GM23338 (cell line): Measurements from ENCODE around the gene GIMAP6. TPM values are rescaled to one million over a fixed set of nuclear protein-coding genes. Genes with fewer than 3 reads are reported as not detected.

Experiments
- ATAC-seq: fragments of 200-7000 bp; cut with Tn5 transposase; 3 replicates; pipeline ENCODE4 v1.9.1; 2020
- DNase-seq: peaks from one replicate; pipeline ENCODE4 v3.0.0-alpha.2; 2015; ENCODE audit warnings: low spot score
- H2AFZ ChIP-seq: fragments of 200-600 bp; sonication (generic); 2 replicates; pipeline ENCODE4 v1.8.0; 2016; ENCODE audit warnings: antibody characterized with exemption, mild to moderate bottlenecking, moderate library complexity
- H3F3A ChIP-seq: fragments of 200-600 bp; sonication (generic); replicated peaks from 2 replicates; pipeline ENCODE4 v1.8.0; 2017; ENCODE audit warnings: antibody characterized with exemption, mixed run types, low read depth
- H3K27ac ChIP-seq: fragments of 200-600 bp; sonication (generic); 2 replicates; pipeline ENCODE4 v1.6.1; 2016; ENCODE audit warnings: low read depth
- H3K27me3 ChIP-seq: fragments of 200-600 bp; sonication (generic); 2 replicates; pipeline ENCODE4 v1.8.0; 2016; ENCODE audit warnings: mild to moderate bottlenecking, mixed run types, moderate library complexity; ENCODE audit not compliant: insufficient read depth
- H3K36me3 ChIP-seq: fragments of 200-600 bp; sonication (generic); 2 replicates; pipeline ENCODE4 v1.8.0; 2016; ENCODE audit warnings: mild to moderate bottlenecking; ENCODE audit not compliant: insufficient read depth
- H3K4me1 ChIP-seq: fragments of 200-600 bp; sonication (generic); 2 replicates; pipeline ENCODE4 v1.8.0; 2016; ENCODE audit warnings: mild to moderate bottlenecking, moderate library complexity; ENCODE audit not compliant: insufficient read depth
- H3K4me2 ChIP-seq: fragments of 200-600 bp; sonication (generic); 2 replicates; pipeline ENCODE4 v1.7.1; 2017; ENCODE audit warnings: mixed run types
- H3K4me3 ChIP-seq: fragments of 200-600 bp; sonication (generic); 2 replicates; pipeline ENCODE4 v1.6.1; 2016; ENCODE audit warnings: mixed run types
- H3K79me2 ChIP-seq: fragments of 200-600 bp; sonication (generic); replicated peaks from 2 replicates; pipeline ENCODE4 v1.8.0; 2017; ENCODE audit warnings: mild to moderate bottlenecking; ENCODE audit not compliant: insufficient read depth
- H3K9me2 ChIP-seq: fragments of 200-600 bp; sonication (generic); 2 replicates; pipeline ENCODE4 v1.8.0; 2017; ENCODE audit not compliant: insufficient read depth
- H4K20me1 ChIP-seq: fragments of 200-600 bp; sonication (generic); replicated peaks from 2 replicates; pipeline ENCODE4 v1.8.0; 2017; ENCODE audit warnings: mild to moderate bottlenecking; ENCODE audit not compliant: insufficient read depth
- H3K27ac Mint-ChIP-seq: 2 replicates; pipeline ENCODE4 v1.8.0; 2020; ENCODE audit warnings: inconsistent platforms, mild to moderate bottlenecking, moderate library complexity, mixed read lengths
- H3K27me3 Mint-ChIP-seq: 3 replicates; pipeline ENCODE4 v1.8.0; 2022; ENCODE audit warnings: low read depth, mild to moderate bottlenecking, moderate library complexity, mixed read lengths, inconsistent platforms; ENCODE audit not compliant: insufficient read depth, poor library complexity
- H3K36me3 Mint-ChIP-seq: 3 replicates; pipeline ENCODE4 v1.8.0; 2021; ENCODE audit warnings: low read depth, mild to moderate bottlenecking, inconsistent platforms, moderate library complexity, mixed read lengths
- H3K4me1 Mint-ChIP-seq: 3 replicates; pipeline ENCODE4 v1.8.0; 2020; ENCODE audit warnings: mild to moderate bottlenecking, inconsistent platforms, mixed read lengths
- H3K4me3 Mint-ChIP-seq: 3 replicates; pipeline ENCODE4 v1.8.0; 2021; ENCODE audit warnings: moderate library complexity, mild to moderate bottlenecking, inconsistent platforms, mixed read lengths
- H3K9me3 Mint-ChIP-seq: 3 replicates; pipeline ENCODE4 v1.8.0; 2020; ENCODE audit warnings: moderate library complexity, mild to moderate bottlenecking, inconsistent platforms, mixed read lengths
- EZH2 ChIP-seq: fragments of 200-600 bp; sonication (generic); IDR thresholded peaks from one replicate; pipeline ENCODE4 v1.8.0; 2017; ENCODE audit warnings: antibody characterized with exemption, mild to moderate bottlenecking, low read depth; ENCODE audit not compliant: unreplicated experiment
- EZH2phosphoT487 ChIP-seq: fragments of 200-600 bp; sonication (generic); IDR thresholded peaks from one replicate; pipeline ENCODE4 v1.8.1; 2018; ENCODE audit warnings: antibody characterized with exemption; ENCODE audit not compliant: unreplicated experiment
- JUNB ChIP-seq: IDR thresholded peaks from one replicate; pipeline ENCODE4 v1.6.1; 2016; ENCODE audit warnings: antibody characterized with exemption; ENCODE audit not compliant: unreplicated experiment
- NANOG ChIP-seq: IDR thresholded peaks from 2 replicates; pipeline ENCODE4 v1.6.1; 2016; ENCODE audit warnings: antibody characterized with exemption, borderline replicate concordance
- STAT1 ChIP-seq: IDR thresholded peaks from one replicate; pipeline ENCODE4 v1.6.1; 2016; ENCODE audit warnings: antibody characterized with exemption; ENCODE audit not compliant: unreplicated experiment
- ZNF114 ChIP-seq: fragments of 250-450 bp; sonication (Bioruptor Pico); IDR thresholded peaks from 2 replicates; pipeline ENCODE4 v1.5.0; 2020; ENCODE audit warnings: mild to moderate bottlenecking, moderate library complexity
- ZNF331 ChIP-seq: fragments of 250-450 bp; sonication (Bioruptor Pico); IDR thresholded peaks from 2 replicates; pipeline ENCODE4 v1.5.0; 2020; ENCODE audit warnings: low read depth, mild to moderate bottlenecking, moderate library complexity
- polyA plus RNA-seq: library from polyadenylated mRNA; unstranded; fragments of >200 nt; fragmentation: Nextera tagmentation; extraction: Ambion mirVana; gene quantifications from 2 replicates; pipeline ENCODE4 v1.2.1, GENCODE V29; 2016
- total RNA-seq: library from RNA; depleted of rRNA; stranded (reverse); fragments of >200 nt; shearing (Covaris generic); gene quantifications from 2 replicates; pipeline ENCODE4 v1.2.3, GENCODE V29; 2014
- TF ChIP-seq, protein P1 (sequence below): fragments of 250-450 bp; sonication (Bioruptor Pico); IDR thresholded peaks from 2 replicates; pipeline ENCODE4 v1.5.0; 2020; ENCODE audit warnings: mild to moderate bottlenecking, moderate library complexity
- TF ChIP-seq, protein P2 (sequence below), 2 experiments: fragments of 200-600 bp in 1 of 2; sonication (generic) in 1 of 2; conservative IDR thresholded peaks; 2 replicates each; pipeline versions ENCODE4 v1.5.1 to v1.6.1; 2016 to 2017; ENCODE audit warnings: antibody characterized with exemption in 2 of 2, low read depth in 2 of 2, mild to moderate bottlenecking in 2 of 2, moderate library complexity in 1 of 2

The GIMAP6 gene
- total and polyA plus RNA-seq, 2 experiments from 2014 or later = not detected

DNA sequence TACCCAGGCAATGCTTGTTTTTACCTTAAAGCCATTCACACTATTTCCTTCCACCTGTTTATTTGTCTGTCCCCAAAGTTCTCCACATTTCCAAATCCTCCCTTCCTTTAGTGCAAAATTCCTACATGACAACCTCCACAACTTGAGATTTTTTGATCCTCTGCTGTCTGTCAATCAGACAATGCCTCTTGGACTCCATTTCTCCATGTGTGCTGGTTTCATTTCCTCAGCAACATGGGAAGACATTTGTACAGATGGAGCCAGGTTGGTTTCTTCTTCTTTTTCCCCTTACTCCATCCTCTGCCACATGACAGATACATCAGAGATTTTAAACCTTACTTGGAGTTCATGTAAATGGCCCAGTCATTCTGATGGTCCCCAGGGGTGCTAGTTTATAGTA, 34.2 kb upstream of the GIMAP6 start (continued):
- TF ChIP-seq, protein P1, sequence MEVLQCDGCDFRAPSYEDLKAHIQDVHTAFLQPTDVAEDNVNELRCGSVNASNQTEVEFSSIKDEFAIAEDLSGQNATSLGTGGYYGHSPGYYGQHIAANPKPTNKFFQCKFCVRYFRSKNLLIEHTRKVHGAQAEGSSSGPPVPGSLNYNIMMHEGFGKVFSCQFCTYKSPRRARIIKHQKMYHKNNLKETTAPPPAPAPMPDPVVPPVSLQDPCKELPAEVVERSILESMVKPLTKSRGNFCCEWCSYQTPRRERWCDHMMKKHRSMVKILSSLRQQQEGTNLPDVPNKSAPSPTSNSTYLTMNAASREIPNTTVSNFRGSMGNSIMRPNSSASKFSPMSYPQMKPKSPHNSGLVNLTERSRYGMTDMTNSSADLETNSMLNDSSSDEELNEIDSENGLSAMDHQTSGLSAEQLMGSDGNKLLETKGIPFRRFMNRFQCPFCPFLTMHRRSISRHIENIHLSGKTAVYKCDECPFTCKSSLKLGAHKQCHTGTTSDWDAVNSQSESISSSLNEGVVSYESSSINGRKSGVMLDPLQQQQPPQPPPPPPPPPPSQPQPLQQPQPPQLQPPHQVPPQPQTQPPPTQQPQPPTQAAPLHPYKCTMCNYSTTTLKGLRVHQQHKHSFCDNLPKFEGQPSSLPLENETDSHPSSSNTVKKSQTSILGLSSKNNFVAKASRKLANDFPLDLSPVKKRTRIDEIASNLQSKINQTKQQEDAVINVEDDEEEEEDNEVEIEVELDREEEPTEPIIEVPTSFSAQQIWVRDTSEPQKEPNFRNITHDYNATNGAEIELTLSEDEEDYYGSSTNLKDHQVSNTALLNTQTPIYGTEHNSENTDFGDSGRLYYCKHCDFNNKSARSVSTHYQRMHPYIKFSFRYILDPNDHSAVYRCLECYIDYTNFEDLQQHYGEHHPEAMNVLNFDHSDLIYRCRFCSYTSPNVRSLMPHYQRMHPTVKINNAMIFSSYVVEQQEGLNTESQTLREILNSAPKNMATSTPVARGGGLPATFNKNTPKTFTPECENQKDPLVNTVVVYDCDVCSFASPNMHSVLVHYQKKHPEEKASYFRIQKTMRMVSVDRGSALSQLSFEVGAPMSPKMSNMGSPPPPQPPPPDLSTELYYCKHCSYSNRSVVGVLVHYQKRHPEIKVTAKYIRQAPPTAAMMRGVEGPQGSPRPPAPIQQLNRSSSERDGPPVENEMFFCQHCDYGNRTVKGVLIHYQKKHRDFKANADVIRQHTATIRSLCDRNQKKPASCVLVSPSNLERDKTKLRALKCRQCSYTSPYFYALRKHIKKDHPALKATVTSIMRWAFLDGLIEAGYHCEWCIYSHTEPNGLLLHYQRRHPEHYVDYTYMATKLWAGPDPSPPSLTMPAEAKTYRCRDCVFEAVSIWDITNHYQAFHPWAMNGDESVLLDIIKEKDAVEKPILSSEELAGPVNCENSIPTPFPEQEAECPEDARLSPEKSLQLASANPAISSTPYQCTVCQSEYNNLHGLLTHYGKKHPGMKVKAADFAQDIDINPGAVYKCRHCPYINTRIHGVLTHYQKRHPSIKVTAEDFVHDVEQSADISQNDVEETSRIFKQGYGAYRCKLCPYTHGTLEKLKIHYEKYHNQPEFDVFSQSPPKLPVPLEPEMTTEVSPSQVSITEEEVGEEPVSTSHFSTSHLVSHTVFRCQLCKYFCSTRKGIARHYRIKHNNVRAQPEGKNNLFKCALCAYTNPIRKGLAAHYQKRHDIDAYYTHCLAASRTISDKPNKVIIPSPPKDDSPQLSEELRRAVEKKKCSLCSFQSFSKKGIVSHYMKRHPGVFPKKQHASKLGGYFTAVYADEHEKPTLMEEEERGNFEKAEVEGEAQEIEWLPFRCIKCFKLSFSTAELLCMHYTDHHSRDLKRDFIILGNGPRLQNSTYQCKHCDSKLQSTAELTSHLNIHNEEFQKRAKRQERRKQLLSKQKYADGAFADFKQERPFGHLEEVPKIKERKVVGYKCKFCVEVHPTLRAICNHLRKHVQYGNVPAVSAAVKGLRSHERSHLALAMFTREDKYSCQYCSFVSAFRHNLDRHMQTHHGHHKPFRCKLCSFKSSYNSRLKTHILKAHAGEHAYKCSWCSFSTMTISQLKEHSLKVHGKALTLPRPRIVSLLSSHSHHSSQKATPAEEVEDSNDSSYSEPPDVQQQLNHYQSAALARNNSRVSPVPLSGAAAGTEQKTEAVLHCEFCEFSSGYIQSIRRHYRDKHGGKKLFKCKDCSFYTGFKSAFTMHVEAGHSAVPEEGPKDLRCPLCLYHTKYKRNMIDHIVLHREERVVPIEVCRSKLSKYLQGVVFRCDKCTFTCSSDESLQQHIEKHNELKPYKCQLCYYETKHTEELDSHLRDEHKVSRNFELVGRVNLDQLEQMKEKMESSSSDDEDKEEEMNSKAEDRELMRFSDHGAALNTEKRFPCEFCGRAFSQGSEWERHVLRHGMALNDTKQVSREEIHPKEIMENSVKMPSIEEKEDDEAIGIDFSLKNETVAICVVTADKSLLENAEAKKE = no peak
- TF ChIP-seq EZH2 = no peak

DNA sequence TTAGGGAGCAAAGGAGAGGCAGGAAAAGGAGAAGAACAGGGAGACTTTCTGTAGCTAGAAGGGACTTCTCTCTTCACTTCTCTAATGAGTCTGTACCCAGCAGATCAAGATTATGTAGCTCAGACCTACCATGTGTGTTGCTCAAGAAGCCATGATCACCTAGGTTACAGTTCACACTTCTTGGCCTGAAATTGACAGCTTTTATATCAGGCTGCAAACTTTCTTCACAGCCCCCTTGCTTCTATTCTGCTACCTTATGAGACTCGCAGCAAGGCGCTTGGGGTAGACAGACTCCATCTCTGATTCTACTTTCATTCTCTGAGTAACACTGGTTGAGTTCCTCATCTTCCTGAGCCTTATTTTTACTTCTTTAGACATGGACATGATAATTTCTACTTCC, 33.7 kb upstream of the GIMAP6 start:
- Mint-ChIP-seq H3K27me3 (peaks cover 3% of the 10 kb centered on the region), H3K4me3 (no peak overlapping the region)
- TF ChIP-seq JUNB (no peak), ZNF331 (no peak), EZH2phosphoT487 (no peak), ZNF114 (CRISPR knock-in tag) (no peak), STAT1 (no peak), NANOG (no peak)
- TF ChIP-seq, protein P2, sequence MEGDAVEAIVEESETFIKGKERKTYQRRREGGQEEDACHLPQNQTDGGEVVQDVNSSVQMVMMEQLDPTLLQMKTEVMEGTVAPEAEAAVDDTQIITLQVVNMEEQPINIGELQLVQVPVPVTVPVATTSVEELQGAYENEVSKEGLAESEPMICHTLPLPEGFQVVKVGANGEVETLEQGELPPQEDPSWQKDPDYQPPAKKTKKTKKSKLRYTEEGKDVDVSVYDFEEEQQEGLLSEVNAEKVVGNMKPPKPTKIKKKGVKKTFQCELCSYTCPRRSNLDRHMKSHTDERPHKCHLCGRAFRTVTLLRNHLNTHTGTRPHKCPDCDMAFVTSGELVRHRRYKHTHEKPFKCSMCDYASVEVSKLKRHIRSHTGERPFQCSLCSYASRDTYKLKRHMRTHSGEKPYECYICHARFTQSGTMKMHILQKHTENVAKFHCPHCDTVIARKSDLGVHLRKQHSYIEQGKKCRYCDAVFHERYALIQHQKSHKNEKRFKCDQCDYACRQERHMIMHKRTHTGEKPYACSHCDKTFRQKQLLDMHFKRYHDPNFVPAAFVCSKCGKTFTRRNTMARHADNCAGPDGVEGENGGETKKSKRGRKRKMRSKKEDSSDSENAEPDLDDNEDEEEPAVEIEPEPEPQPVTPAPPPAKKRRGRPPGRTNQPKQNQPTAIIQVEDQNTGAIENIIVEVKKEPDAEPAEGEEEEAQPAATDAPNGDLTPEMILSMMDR (conservative IDR thresholded peaks at IDR 0.05; ENCODE audit: low read depth in 2 of 2) = no peak
- TF ChIP-seq, protein P1 = no peak

More for the DNA sequence above, 33.7 kb upstream of the GIMAP6 start:
- Mint-ChIP-seq H3K27ac (no peak overlapping the region), H3K36me3 (no peaks in the 10 kb centered on the region), H3K4me1 (no peaks in the 10 kb centered on the region), H3K9me3 (no peaks in the 10 kb centered on the region; the same call in 2 of the 3 replicates)
- no peak overlapping the region for H2AFZ ChIP-seq
- no peaks in the 10 kb centered on the region for H4K20me1 ChIP-seq
- H3F3A ChIP-seq = no peaks in the 10 kb centered on the region
- no peaks in the 10 kb centered on the region for H3K79me2 ChIP-seq
- no peaks in the 10 kb centered on the region for H3K4me1 ChIP-seq
- no peaks in the 10 kb centered on the region for H3K27me3 ChIP-seq
- no peak for ATAC-seq
- no peak for DNase-seq
- H3K4me3 ChIP-seq = no peak overlapping the region
- H3K9me2 ChIP-seq = no peaks in the 10 kb centered on the region
- no peak overlapping the region for H3K4me2 ChIP-seq
- H3K36me3 ChIP-seq = no peaks in the 10 kb centered on the region
- no peak overlapping the region for H3K27ac ChIP-seq
